Measurements from ENCODE around the gene GFI1B. TPM values are rescaled to one million over a fixed set of nuclear protein-coding genes. Genes with fewer than 3 reads are reported as not detected.
A peak's percentile ranks its signal among the peaks of the same experiment; 100 is the strongest.

The GFI1B gene
- total RNA-seq (1 to 10 TPM; 1.5 to 4.0 (median 3.0) TPM), polyA plus RNA-seq (under 1 TPM; 0.14 to 0.20 (median 0.19) TPM)
- long read RNA-seq, donor 1, transcript GFI1B-202 (7 exons, 1,797 nt) = major isoform, 5 of 6 reads
- long read RNA-seq, donor 1, partial matches to known transcripts = 0 of 6 reads
- long read RNA-seq, donor 1, other reads (novel, unspliced or antisense) = 0 of 6 reads
- long read RNA-seq, donor 2, partial matches to known transcripts = 0 of 5 reads
- long read RNA-seq, donor 2, other reads (novel, unspliced or antisense) = 0 of 5 reads

GRCh38 chr9:132978451-132979131 is at the start of gene GFI1B:
TSS of gene GFI1B (plus strand) at chr9:132978694. CDS start at chr9:132986679, 7,985 bp downstream.
- H3K4me3 ChIP-seq = peak within 1 kb of the TSS in 2 of 8 donors; percentile 8 to 34
- DNase-seq = no peak

GRCh38 chr9:132931178-132931735 is 47.2 kb upstream of the GFI1B start:
- no peak overlapping the region for H3K27ac ChIP-seq
- no peaks in the 10 kb centered on the region for H3K27me3 ChIP-seq (replicated peaks in 1 of 7)
- WGBS, 5 donors = 94 to 99% (median 96%) methylated on average over 9 of the region's 9 CpGs
- intact Hi-C loops (cut with DNase I; ENCODE audit: low total_unique reads) = no loop called here
- peaks cover 5 to 88% (median 37%) of the 10 kb centered on the region in 6 donors for H3K36me3 ChIP-seq
- TF ChIP-seq CTCF (IDR thresholded peaks at IDR 0.05 in 8 of 11, conservative IDR thresholded peaks at IDR 0.05 in 3 of 11) (no peak), POLR2AphosphoS5 (IDR thresholded peaks at IDR 0.05) (no peak), POLR2A (IDR thresholded peaks at IDR 0.05) (no peak)
- no peak for DNase-seq
- no peaks in the 10 kb centered on the region for H3K4me1 ChIP-seq
- no peak overlapping the region for H3K4me3 ChIP-seq
- no peaks in the 10 kb centered on the region for H3K9me3 ChIP-seq

More at GRCh38 chr9:132978451-132979131, at the start of gene GFI1B:
- WGBS, 5 donors = 16 to 25% (median 19%) methylated on average over 25 to 26 of the region's 26 CpGs
- intact Hi-C loops (cut with DNase I; ENCODE audit: low total_unique reads) = loop anchor here (10.0 kb wide), 1 partner anchor 46 kb away; no protein-coding TSS in a partner anchor
- Histone ChIP-seq H3K36me3 (no peaks in the 10 kb centered on the region), H3K27me3 (replicated peaks in 1 of 7) (peaks cover 0 to 84% (median 21%) of the 10 kb centered on the region in 7 donors), H3K9me3 (no peaks in the 10 kb centered on the region), H3K27ac (no peak within 1 kb of the TSS), H3K4me1 (peaks cover 4 to 39% (median 29%) of the 10 kb centered on the region in 6 donors)
- TF ChIP-seq POLR2A (IDR thresholded peaks at IDR 0.05) (no peak), CTCF (IDR thresholded peaks at IDR 0.05 in 8 of 11, conservative IDR thresholded peaks at IDR 0.05 in 3 of 11) (no peak), POLR2AphosphoS5 (IDR thresholded peaks at IDR 0.05) (no peak)

- intact Hi-C loops (cut with DNase I; ENCODE audit: low total_unique reads) = no loop called here
- H3K4me1 ChIP-seq = peaks cover 0 to 3% (median 0%) of the 10 kb centered on the region in 6 donors
- no peaks in the 10 kb centered on the region for H3K27me3 ChIP-seq (replicated peaks in 1 of 7)
- no peak overlapping the region for H3K27ac ChIP-seq
- WGBS, 5 donors = 89 to 96% (median 93%) methylated on average over 6 of the region's 6 CpGs
- TF ChIP-seq POLR2A (IDR thresholded peaks at IDR 0.05) = no peak
- TF ChIP-seq CTCF (IDR thresholded peaks at IDR 0.05 in 8 of 11, conservative IDR thresholded peaks at IDR 0.05 in 3 of 11) = no peak
- TF ChIP-seq POLR2AphosphoS5 (IDR thresholded peaks at IDR 0.05) = no peak
- no peaks in the 10 kb centered on the region for H3K9me3 ChIP-seq
- no peak for DNase-seq
- peaks cover 0 to 50% (median 8%) of the 10 kb centered on the region in 6 donors for H3K36me3 ChIP-seq
- no peak overlapping the region for H3K4me3 ChIP-seq
Measured at GRCh38 chr9:132935026-132935425, 43.5 kb upstream of the GFI1B start.

GRCh38 chr9:132937463-132937901 is 41.0 kb upstream of the GFI1B start:
- Histone ChIP-seq H3K4me1 (peaks cover 1 to 13% (median 7%) of the 10 kb centered on the region in 6 donors), H3K27me3 (replicated peaks in 1 of 7) (no peaks in the 10 kb centered on the region), H3K9me3 (no peaks in the 10 kb centered on the region), H3K27ac (no peak overlapping the region), H3K36me3 (peaks cover 0 to 26% (median 5%) of the 10 kb centered on the region in 6 donors), H3K4me3 (no peak overlapping the region)
- no peak for TF ChIP-seq CTCF (IDR thresholded peaks at IDR 0.05 in 8 of 11, conservative IDR thresholded peaks at IDR 0.05 in 3 of 11)
- no peak for TF ChIP-seq POLR2AphosphoS5 (IDR thresholded peaks at IDR 0.05)
- no peak for TF ChIP-seq POLR2A (IDR thresholded peaks at IDR 0.05)
- no peak for DNase-seq
- WGBS, 5 donors = 91 to 98% (median 94%) methylated on average over 7 of the region's 7 CpGs
- intact Hi-C loops (cut with DNase I; ENCODE audit: low total_unique reads) = no loop called here
